WI38 (cell line): Measurements from ENCODE around the gene CACNA1I.

Experiments
- H3K4me3 ChIP-seq: 2 replicates; pipeline ENCODE4 v1.5.1; 2011; ENCODE audit warnings: low read depth, mild to moderate bottlenecking, control low read depth, low read length
- TF ChIP-seq, protein P1 (sequence below): IDR thresholded peaks from 2 replicates; pipeline ENCODE4 v1.5.1; 2012; ENCODE audit warnings: low read depth, mild to moderate bottlenecking, control low read depth, low read length

The CACNA1I gene

DNA sequence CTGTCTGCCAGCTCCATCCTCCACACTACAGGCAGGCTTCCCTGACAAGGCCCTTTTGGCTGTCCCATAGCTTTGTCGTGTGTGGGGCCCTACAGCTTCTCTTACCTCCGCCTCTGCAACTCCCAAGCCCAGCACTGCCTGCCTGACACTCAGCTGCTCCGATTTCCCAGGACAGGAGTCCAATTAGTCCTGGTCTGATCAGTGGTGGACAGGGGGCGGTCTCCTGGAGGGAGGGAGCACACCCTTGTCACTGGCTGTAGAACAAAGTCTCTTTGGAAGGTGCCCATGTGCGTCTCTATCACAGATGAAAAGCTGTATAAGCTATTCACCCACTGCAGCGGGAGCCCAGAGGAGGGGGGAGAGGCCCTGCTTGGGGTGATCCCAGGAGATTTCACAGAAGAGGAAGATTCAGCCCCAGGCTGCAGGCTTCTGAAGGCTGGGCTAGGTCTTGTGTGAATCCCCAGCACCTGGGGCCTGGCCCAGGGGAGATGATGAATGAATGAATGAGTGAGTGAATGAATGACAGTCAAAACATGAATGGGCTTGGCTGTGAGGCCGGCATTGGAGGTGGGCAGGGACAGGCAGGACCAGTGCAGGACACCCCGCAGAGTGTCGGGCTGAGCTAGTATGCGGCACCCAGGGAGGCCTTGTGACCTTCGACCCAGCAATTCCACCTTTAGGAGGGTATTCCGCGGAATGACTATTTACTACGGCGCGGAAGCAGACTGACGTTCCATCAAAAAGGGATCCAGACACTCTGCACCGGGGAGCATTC, 142.4 kb downstream of the CACNA1I start:
- H3K4me3 ChIP-seq, result no peak overlapping the region
- TF ChIP-seq, protein P1, sequence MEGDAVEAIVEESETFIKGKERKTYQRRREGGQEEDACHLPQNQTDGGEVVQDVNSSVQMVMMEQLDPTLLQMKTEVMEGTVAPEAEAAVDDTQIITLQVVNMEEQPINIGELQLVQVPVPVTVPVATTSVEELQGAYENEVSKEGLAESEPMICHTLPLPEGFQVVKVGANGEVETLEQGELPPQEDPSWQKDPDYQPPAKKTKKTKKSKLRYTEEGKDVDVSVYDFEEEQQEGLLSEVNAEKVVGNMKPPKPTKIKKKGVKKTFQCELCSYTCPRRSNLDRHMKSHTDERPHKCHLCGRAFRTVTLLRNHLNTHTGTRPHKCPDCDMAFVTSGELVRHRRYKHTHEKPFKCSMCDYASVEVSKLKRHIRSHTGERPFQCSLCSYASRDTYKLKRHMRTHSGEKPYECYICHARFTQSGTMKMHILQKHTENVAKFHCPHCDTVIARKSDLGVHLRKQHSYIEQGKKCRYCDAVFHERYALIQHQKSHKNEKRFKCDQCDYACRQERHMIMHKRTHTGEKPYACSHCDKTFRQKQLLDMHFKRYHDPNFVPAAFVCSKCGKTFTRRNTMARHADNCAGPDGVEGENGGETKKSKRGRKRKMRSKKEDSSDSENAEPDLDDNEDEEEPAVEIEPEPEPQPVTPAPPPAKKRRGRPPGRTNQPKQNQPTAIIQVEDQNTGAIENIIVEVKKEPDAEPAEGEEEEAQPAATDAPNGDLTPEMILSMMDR, result no peak

GRCh38 chr22:39713799-39714290, 143.3 kb downstream of the CACNA1I start:
- TF ChIP-seq, protein P1, result no peak

DNA sequence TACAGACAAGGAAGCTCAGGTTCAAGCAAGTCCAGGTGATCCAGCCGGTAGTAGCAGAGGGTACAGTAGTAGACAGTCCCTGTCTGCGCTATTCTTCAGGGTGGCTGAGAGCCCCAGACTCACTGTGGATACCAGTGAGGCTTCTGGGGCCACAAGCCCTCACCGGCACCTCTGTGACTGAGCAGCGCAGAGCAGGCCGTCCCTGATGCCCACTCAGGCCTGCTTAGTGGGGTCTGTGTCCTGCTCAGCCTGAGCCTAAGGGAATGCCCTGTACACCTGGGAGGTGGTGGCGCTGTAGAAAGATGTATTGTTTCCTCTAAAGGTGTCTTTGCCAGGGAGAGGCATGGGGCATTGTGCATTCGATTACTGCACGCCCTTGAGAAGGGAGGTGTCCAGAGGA, 143.8 kb downstream of the CACNA1I start:
- no peak overlapping the region for H3K4me3 ChIP-seq
- TF ChIP-seq, protein P1, result no peak

More at GRCh38 chr22:39713799-39714290, 143.3 kb downstream of the CACNA1I start:
- H3K4me3 ChIP-seq, result no peak overlapping the region

DNA sequence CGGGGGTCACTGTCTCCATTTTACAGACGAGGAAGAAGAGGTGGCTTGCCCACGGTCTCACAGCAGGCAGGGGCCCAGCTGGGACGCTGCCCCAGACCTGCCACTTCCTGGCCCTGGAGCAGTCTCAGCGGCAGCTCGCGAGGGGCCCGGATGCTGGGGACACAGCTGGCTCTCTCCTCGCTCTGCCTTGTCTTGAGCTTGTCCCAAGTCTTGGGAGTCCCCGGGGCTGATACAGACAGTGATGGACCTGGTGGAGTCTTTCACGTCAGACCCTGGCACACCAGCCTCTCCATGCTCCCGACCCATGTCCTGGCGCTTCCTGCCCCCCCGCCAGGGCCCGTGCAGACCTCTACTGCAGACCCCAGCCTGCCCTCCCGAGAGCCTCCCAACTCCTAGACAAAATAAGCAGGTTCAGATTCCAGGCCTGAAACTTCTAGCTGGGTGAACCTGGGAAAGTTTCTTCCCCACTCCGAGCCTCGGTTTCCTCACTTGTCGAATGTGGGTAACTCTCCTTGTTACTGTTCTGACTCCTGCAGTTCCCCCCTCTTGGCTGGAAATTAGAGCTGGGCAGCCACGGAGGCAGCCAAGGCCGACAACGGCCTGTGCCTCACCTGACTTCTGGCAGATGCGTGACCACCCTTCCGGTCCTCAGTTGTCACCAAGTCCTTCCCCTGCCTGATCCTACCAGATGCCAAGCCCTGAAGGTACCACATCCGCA, 145.4 kb downstream of the CACNA1I start:
- no peak overlapping the region for H3K4me3 ChIP-seq
- TF ChIP-seq, protein P1, result no peak

DNA sequence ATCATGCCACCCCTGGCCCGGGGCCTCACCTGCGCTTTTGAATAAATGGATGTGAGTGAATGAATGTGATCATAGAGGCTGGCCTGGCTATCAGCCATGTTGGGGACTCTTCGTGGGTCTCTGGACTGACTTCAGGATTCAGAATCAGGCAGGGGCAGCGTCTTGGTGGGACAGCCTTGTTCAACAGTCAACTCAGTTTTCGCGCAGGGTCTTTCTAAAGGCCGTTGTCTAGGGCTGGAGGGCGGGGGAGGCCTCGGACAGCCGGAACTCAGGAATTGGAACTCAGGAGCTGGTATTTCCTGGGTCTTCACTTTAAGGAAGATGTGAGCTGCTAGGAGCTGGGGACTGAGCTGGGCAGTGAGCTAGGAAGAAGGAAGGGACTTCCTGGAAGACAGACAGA, 146.0 kb downstream of the CACNA1I start:
- H3K4me3 ChIP-seq, result no peak overlapping the region
- TF ChIP-seq, protein P1, result no peak

- TF ChIP-seq, protein P1, result no peak
Measured at GRCh38 chr22:39717099-39717498, 146.5 kb downstream of the CACNA1I start.

GRCh38 chr22:39718206-39718605, 147.7 kb downstream of the CACNA1I start:
- no peak overlapping the region for H3K4me3 ChIP-seq
- TF ChIP-seq, protein P1, result no peak

More at GRCh38 chr22:39717099-39717498, 146.5 kb downstream of the CACNA1I start:
- no peak overlapping the region for H3K4me3 ChIP-seq
